GM19238 (cell line): ENCODE results near the gene SEMA5A.

Experiments
- DNase-seq: peaks from one replicate; pipeline ENCODE4 v3.0.0; 2011; ENCODE audit warnings: low spot score; ENCODE audit not compliant: insufficient read length

The SEMA5A gene, protein sequence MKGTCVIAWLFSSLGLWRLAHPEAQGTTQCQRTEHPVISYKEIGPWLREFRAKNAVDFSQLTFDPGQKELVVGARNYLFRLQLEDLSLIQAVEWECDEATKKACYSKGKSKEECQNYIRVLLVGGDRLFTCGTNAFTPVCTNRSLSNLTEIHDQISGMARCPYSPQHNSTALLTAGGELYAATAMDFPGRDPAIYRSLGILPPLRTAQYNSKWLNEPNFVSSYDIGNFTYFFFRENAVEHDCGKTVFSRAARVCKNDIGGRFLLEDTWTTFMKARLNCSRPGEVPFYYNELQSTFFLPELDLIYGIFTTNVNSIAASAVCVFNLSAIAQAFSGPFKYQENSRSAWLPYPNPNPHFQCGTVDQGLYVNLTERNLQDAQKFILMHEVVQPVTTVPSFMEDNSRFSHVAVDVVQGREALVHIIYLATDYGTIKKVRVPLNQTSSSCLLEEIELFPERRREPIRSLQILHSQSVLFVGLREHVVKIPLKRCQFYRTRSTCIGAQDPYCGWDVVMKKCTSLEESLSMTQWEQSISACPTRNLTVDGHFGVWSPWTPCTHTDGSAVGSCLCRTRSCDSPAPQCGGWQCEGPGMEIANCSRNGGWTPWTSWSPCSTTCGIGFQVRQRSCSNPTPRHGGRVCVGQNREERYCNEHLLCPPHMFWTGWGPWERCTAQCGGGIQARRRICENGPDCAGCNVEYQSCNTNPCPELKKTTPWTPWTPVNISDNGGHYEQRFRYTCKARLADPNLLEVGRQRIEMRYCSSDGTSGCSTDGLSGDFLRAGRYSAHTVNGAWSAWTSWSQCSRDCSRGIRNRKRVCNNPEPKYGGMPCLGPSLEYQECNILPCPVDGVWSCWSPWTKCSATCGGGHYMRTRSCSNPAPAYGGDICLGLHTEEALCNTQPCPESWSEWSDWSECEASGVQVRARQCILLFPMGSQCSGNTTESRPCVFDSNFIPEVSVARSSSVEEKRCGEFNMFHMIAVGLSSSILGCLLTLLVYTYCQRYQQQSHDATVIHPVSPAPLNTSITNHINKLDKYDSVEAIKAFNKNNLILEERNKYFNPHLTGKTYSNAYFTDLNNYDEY

GRCh38 chr5:9545992-9546851 is at the start of gene SEMA5A:
Gene SEMA5A (minus strand): TSS chr5:9546075. CDS start chr5:9379946, 166,129 bp downstream.
- DNase-seq = no peak

- DNase-seq = no peak
Measured at GRCh38 chr5:9594913-9595312, 49.0 kb upstream of the SEMA5A start.

DNA sequence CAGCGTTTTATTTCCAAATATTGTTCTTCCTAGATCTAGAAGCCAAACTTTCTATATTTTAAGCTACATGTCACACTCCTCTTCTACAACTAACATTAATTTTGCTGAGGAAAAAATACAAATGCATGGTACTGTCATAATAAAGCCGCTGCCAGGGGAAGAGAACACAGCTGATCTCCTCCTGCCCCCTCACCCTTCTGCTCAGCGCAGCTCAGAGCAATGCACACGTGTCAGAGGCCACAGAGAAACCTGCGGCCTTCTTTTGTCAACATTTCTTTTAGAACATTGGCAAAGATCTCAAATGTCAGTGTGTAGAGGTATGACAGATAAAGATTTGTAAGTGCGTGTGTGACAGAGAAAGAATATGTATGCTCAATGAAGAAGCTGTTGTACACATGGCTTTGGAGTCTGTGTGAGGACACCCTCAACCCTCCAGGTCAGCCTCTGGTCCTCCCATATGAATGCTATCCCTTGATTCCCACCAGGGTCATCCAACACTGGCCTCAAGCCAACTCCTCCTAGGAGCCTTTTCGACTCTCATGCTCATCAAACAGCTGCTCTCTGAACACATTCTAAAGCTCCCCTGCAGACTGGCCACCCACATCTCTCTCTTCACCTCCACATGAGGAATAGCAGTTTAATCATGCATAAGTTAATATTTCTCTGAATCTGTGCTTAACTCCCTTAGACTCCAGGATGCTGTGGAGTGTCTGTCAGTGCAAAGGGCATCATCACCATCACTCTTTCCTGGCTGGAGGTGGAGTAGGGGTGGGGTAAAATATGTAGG is 43.4 kb upstream of the SEMA5A start:
- DNase-seq = no peak

GRCh38 chr5:9588254-9588653 is 42.4 kb upstream of the SEMA5A start:
- no peak for DNase-seq

GRCh38 chr5:9587135-9587534 is 41.3 kb upstream of the SEMA5A start:
- DNase-seq = no peak

GRCh38 chr5:9582406-9582805 is 36.5 kb upstream of the SEMA5A start:
- no peak for DNase-seq

DNA sequence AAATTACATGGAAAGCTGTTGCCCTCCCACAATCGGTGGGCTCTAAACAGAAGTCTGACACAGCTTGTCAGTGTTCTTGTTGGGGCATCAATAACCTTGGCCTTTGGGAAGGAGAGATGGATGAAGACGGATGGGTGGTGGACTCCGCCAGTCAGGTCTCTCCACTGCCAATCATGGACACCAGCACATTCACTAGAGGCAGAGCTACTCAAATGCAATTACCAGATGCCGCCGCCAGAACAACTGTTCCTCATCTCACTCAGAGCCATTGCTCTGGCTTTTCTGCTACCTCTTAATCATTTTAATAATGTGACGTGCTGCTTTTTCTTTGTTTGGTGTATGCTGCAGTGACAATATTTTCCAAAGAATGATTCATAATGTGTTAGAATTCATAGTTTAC is 27.9 kb upstream of the SEMA5A start:
- DNase-seq = no peak

DNA sequence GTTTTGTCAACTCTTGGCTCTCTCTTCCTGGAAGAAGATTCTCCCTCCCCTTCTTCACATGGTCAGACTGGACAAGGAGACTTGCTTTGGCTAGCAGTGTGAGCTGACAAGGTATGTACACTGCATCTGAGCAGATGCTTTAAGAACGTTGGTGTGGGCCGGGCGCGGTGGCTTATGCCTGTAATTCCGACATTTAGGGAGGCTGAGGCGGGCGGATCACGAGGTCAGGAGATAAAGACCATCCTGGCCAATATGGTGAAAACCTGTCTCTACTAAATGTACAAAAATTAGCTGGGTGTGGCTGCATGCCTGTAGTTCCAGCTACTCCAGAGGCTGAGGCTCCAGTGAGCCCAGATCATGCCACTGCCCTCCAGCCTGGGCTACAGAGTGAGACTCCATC is 26.4 kb upstream of the SEMA5A start:
- no peak for DNase-seq

- DNase-seq = no peak
Measured at GRCh38 chr5:9570876-9571275, 25.0 kb upstream of the SEMA5A start.

GRCh38 chr5:9567039-9567438 is 21.2 kb upstream of the SEMA5A start:
- DNase-seq = no peak

- DNase-seq = no peak
Measured at GRCh38 chr5:9564752-9565151, 18.9 kb upstream of the SEMA5A start.

DNA sequence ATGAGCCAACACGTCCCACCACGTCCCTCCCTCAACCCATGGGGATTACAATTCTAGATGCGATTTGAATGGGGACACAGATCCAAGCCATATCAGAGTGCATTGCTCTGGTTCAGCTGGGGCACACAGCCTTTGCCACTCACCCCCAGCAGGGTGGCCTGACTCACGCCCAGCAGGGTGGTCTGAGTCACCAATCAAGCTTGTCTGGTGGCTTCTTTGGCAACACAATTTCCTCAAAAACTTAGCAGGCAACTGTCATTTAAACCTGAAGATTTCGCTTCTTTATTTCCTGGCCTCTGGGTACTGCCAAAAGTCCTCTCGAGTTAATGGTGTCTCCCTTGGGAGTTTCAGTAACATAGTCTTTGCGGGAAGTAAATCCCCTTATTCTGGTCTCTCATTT is 16.3 kb upstream of the SEMA5A start:
- no peak for DNase-seq

GRCh38 chr5:9559965-9560364 is 14.1 kb upstream of the SEMA5A start:
- no peak for DNase-seq

DNA sequence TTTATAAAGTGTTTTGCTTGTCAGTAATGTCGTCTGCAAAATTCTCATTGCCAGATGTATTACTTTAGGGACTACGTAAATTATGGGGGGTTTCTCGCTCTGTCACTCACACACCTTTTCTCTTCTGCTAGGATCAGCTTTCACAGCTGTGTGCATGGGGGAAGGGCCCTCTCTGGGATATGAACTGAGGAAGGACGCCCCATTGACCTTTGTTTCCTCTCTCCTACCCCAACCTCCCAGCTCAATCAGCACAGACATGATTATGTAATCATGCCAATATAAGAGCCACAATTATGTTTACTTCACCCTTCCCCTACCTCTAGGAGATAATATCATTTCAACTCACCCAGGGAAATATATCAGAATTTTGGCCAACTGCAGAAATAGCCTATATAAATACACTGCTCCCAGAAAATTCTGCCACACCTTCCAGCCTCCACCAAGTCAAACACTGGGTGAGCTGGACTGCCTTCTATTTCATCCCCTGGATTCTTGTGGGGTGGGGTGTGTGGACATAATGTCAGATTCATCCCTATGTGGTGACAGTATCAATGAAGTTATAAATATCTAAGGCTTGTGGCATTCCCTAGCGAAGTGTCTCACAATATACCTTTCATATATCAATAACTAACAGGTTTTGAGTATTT is 12.6 kb upstream of the SEMA5A start:
- no peak for DNase-seq

DNA sequence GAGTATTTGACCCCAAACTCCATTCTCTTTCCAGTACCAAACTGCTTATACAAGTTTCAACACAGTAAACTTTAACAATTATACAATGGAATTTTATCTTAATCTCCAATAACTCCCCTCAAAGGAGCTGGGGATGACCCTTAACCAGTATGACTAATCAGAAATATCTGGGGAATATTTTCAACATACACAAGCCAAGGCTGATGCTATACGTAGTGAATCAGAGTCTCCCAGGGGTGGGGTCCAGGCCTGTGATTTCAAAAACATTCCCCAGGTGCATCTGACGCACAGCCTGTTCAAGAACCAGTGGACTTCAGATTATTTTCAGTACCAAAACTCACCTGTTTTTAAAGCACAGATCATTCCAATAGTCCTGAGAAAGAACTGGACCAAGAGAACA is 11.8 kb upstream of the SEMA5A start:
- DNase-seq = no peak

- DNase-seq = no peak
Measured at GRCh38 chr5:9555961-9556360, 10.1 kb upstream of the SEMA5A start.

- no peak for DNase-seq
Measured at GRCh38 chr5:9554122-9554521, 8.2 kb upstream of the SEMA5A start.

DNA sequence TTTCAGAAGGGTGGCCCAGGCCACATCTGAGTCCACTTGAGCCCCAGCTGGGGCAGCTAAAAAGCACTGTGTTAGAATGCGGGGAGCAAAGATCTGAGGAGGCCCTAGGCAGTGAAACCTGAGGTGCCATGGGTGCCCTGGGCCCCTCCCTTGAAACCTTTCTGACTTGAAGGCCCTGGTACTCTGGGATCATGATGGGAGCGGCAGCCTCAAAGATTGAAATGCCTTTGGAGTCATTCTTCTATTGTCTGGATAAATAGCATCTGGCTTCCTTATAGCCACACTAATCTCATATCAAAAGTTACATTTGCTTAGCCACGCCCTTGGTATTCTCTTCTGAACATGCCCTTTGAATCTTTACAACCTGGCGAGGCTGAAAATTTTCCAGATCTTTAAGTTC is 7.7 kb upstream of the SEMA5A start:
- DNase-seq = no peak

- DNase-seq = no peak
Measured at GRCh38 chr5:9551567-9552537, 6.0 kb upstream of the SEMA5A start.
